Activated CD8-positive, alpha-beta memory T cell treated with anti-CD3 and anti-CD28 coated beads, Interleukin-2, amount 50 U/mL, for 24 hours (primary cell): ENCODE data around the gene C11orf16.
"Not testable (repeated sequence)": the region's sequence is repeated elsewhere in the genome, so short reads cannot be mapped to it uniquely, and the experiment has no call there.

ENCODE experiments used
- DNase-seq: peaks from one replicate; pipeline ENCODE4 v3.0.0-alpha.2; 2020; ENCODE audit errors: extremely low read depth

Gene C11orf16

GRCh38 chr11:8932564-8933180 is at the start of gene C11orf16:
Gene C11orf16, minus strand, starts transcription at chr11:8932947. Its CDS starts 639 bp downstream, at chr11:8932308.
- DNase-seq, result no peak

GRCh38 chr11:8980485-8980884 is 47.7 kb upstream of the C11orf16 start:
- no peak for DNase-seq

GRCh38 chr11:8979365-8979764 is 46.6 kb upstream of the C11orf16 start:
- not testable (repeated sequence) for DNase-seq

GRCh38 chr11:8973121-8973520 is 40.4 kb upstream of the C11orf16 start:
- no peak for DNase-seq

GRCh38 chr11:8971924-8972316 is 39.2 kb upstream of the C11orf16 start:
- DNase-seq, result no peak

- DNase-seq, result no peak
Measured at GRCh38 chr11:8971196-8971923, 38.6 kb upstream of the C11orf16 start.

- no peak for DNase-seq
Measured at GRCh38 chr11:8967184-8967583, 34.4 kb upstream of the C11orf16 start.

- peak; percentile 65 for DNase-seq
Measured at GRCh38 chr11:8964324-8965320, 31.9 kb upstream of the C11orf16 start, which contains the start of gene TMEM9B. Gene TMEM9B, minus strand, starts transcription at chr11:8964442. Its CDS starts 129 bp downstream, at chr11:8964313.

- DNase-seq, result peak; percentile 48
Measured at GRCh38 chr11:8963569-8964323, 31.0 kb upstream of the C11orf16 start.

GRCh38 chr11:8962841-8963240 is 30.1 kb upstream of the C11orf16 start:
- DNase-seq, result no peak

GRCh38 chr11:8961401-8961800 is 28.7 kb upstream of the C11orf16 start:
- DNase-seq, result no peak

GRCh38 chr11:8959546-8960166 is 26.9 kb upstream of the C11orf16 start:
- no peak for DNase-seq

GRCh38 chr11:8956860-8957259 is 24.1 kb upstream of the C11orf16 start:
- no peak for DNase-seq

GRCh38 chr11:8948886-8949285 is 16.1 kb upstream of the C11orf16 start:
- no peak for DNase-seq

GRCh38 chr11:8947230-8947943 is 14.6 kb upstream of the C11orf16 start:
- no peak for DNase-seq

GRCh38 chr11:8942518-8943066 is 9.8 kb upstream of the C11orf16 start, which contains the start of gene ASCL3:
Gene ASCL3, minus strand, starts transcription at chr11:8943016. Its CDS starts 4,855 bp downstream, at chr11:8938161.
- no peak for DNase-seq

GRCh38 chr11:8941341-8942103 is 8.8 kb upstream of the C11orf16 start:
- no peak for DNase-seq

- no peak for DNase-seq
Measured at GRCh38 chr11:8937659-8938058, 4.9 kb upstream of the C11orf16 start.

GRCh38 chr11:8937159-8937558 is 4.4 kb upstream of the C11orf16 start:
- DNase-seq, result no peak
